Tibial nerve (tissue), 4 donors: ENCODE results near the gene TUBE1. TPM values are rescaled to one million over a fixed set of nuclear protein-coding genes. Genes with fewer than 3 reads are reported as not detected.

Experiments
- DNase-seq, 2 donors: peaks; one replicate each; pipeline ENCODE4 v3.0.0-alpha.2; 2019; ENCODE audit warnings: low spot score in 2 of 2
- H3K27ac ChIP-seq, 4 donors: fragments of 200-600 bp; sonication (generic) in 3 of 4; one replicate each; pipeline ENCODE4 v1.5.1; 2017 to 2019; ENCODE audit warnings: mild to moderate bottlenecking in 1 of 4
- H3K27me3 ChIP-seq, 2 donors: fragments of 200-600 bp; sonication (generic) in 1 of 2; one replicate each; pipeline versions ENCODE4 v1.5.1 to v1.6.0; 2017 to 2019
- H3K36me3 ChIP-seq, 3 donors: fragments of 200-600 bp; sonication (generic); one replicate each; pipeline ENCODE4 v1.5.1; 2018 to 2019
- H3K4me1 ChIP-seq, 4 donors: fragments of 200-600 bp; sonication (generic) in 3 of 4; one replicate each; pipeline ENCODE4 v1.5.1; 2017 to 2019
- H3K4me3 ChIP-seq, 4 donors: fragments of 200-600 bp; sonication (generic) in 3 of 4; one replicate each; pipeline ENCODE4 v1.5.1; 2017 to 2019; ENCODE audit warnings: mild to moderate bottlenecking in 1 of 4, moderate library complexity in 1 of 4
- H3K9me3 ChIP-seq, 4 donors: fragments of 200-600 bp; sonication (generic) in 3 of 4; one replicate each; pipeline ENCODE4 v1.5.1; 2017 to 2019
- CTCF ChIP-seq, 5 experiments: fragments of 200-600 bp in 3 of 5; fragments of 450-650 bp in 2 of 5; sonication (generic) in 3 of 5; IDR thresholded peaks; one replicate each; pipeline ENCODE4 v1.5.1; 2016 to 2019; ENCODE audit warnings: antibody characterized with exemption in 5 of 5, mild to moderate bottlenecking in 3 of 5, moderate library complexity in 2 of 5
- EP300 ChIP-seq, 2 donors: sonication (generic); formaldehyde crosslinking; IDR thresholded peaks; one replicate each; pipeline ENCODE4 v1.6.1; 2017; ENCODE audit warnings: antibody characterized with exemption in 2 of 2, mild to moderate bottlenecking in 1 of 2
- POLR2A ChIP-seq, 2 donors: fragments of 450-650 bp; IDR thresholded peaks; one replicate each; pipeline ENCODE4 v1.6.1; 2017; ENCODE audit warnings: antibody characterized with exemption in 2 of 2, mild to moderate bottlenecking in 2 of 2, moderate library complexity in 2 of 2
- WGBS, 2 donors: methylation state at CpG; one replicate each; pipeline ENCODE4 v1.1.5; 2018; 5-methylcytosine and 5-hydroxymethylcytosine counted together
- total RNA-seq, 4 donors: library from RNA; depleted of rRNA; stranded (reverse); fragments of >200 nt; gene quantifications; one replicate each; pipeline ENCODE4 v1.1.0, GENCODE V29; 2016

Gene TUBE1
- total RNA-seq, 4 donors from 2014 or later, result 47.2 to 64.5 (median 50.7) TPM

- WGBS, 2 donors, result 88 to 90% methylated on average over 4 of the region's 4 CpGs
- no peaks in the 10 kb centered on the region for H3K27me3 ChIP-seq
- DNase-seq, result no peak
- peaks cover 0 to 94% (median 45%) of the 10 kb centered on the region in 4 donors for H3K4me1 ChIP-seq
- no peak overlapping the region for H3K4me3 ChIP-seq
- no peaks in the 10 kb centered on the region for H3K9me3 ChIP-seq
- peak overlapping the region; percentile 65 to 96 (median 86) for H3K27ac ChIP-seq
- no peaks in the 10 kb centered on the region for H3K36me3 ChIP-seq
- TF ChIP-seq POLR2A (IDR thresholded peaks at IDR 0.05), result no peak
- no peak for TF ChIP-seq EP300 (IDR thresholded peaks at IDR 0.05)
- TF ChIP-seq CTCF (IDR thresholded peaks at IDR 0.05), result no peak
These were observed 52.7 kb downstream of the TUBE1 start for GRCh38 chr6:112034616-112034995.

GRCh38 chr6:112033791-112034615 lies 53.3 kb downstream of the TUBE1 start:
- TF ChIP-seq EP300 (IDR thresholded peaks at IDR 0.05) (peak; percentile 21 to 75), CTCF (IDR thresholded peaks at IDR 0.05) (no peak)
- Histone ChIP-seq H3K9me3 (no peaks in the 10 kb centered on the region), H3K27ac (peak overlapping the region; percentile 65 to 96 (median 86)), H3K36me3 (no peaks in the 10 kb centered on the region), H3K4me3 (no peak overlapping the region), H3K27me3 (no peaks in the 10 kb centered on the region), H3K4me1 (peaks cover 0 to 94% (median 41%) of the 10 kb centered on the region in 4 donors)
- 47 to 48% methylated on average over 6 of the region's 6 CpGs for WGBS, 2 donors
- DNase-seq, result no peak

- TF ChIP-seq POLR2A (IDR thresholded peaks at IDR 0.05) (no peak), CTCF (IDR thresholded peaks at IDR 0.05) (no peak), EP300 (IDR thresholded peaks at IDR 0.05) (no peak)
- DNase-seq, result no peak
- 80 to 82% methylated on average over 6 of the region's 6 CpGs for WGBS, 2 donors
- Histone ChIP-seq H3K27me3 (no peaks in the 10 kb centered on the region), H3K9me3 (no peaks in the 10 kb centered on the region), H3K4me1 (peaks cover 0 to 93% (median 33%) of the 10 kb centered on the region in 4 donors), H3K36me3 (no peaks in the 10 kb centered on the region), H3K4me3 (no peak overlapping the region), H3K27ac (peak overlapping the region; percentile 41 to 96 (median 72))
These were observed 54.6 kb downstream of the TUBE1 start for GRCh38 chr6:112032728-112033127.

- Histone ChIP-seq H3K4me3 (no peak overlapping the region), H3K36me3 (no peaks in the 10 kb centered on the region), H3K27me3 (no peaks in the 10 kb centered on the region), H3K4me1 (peaks cover 0 to 86% (median 33%) of the 10 kb centered on the region in 4 donors), H3K9me3 (no peaks in the 10 kb centered on the region), H3K27ac (peak overlapping the region in 3 of 4 donors; percentile 53 to 96 (median 91))
- WGBS, 2 donors, result 89 to 90% methylated on average over 6 of the region's 6 CpGs
- DNase-seq, result no peak
- TF ChIP-seq POLR2A (IDR thresholded peaks at IDR 0.05), result no peak
- TF ChIP-seq CTCF (IDR thresholded peaks at IDR 0.05), result no peak
- no peak for TF ChIP-seq EP300 (IDR thresholded peaks at IDR 0.05)
These were observed 55.3 kb downstream of the TUBE1 start for GRCh38 chr6:112031960-112032359.

- H3K4me1 ChIP-seq, result peaks cover 0 to 80% (median 33%) of the 10 kb centered on the region in 4 donors
- TF ChIP-seq EP300 (IDR thresholded peaks at IDR 0.05), result peak in 1 of 2 donors; percentile 53
- TF ChIP-seq CTCF (IDR thresholded peaks at IDR 0.05), result no peak
- H3K27me3 ChIP-seq, result no peaks in the 10 kb centered on the region
- no peaks in the 10 kb centered on the region for H3K9me3 ChIP-seq
- H3K27ac ChIP-seq, result peak overlapping the region; percentile 53 to 96 (median 78)
- no peak overlapping the region for H3K4me3 ChIP-seq
- DNase-seq, result no peak
- H3K36me3 ChIP-seq, result no peaks in the 10 kb centered on the region
- 15 to 17% methylated on average over 3 of the region's 3 CpGs for WGBS, 2 donors
These were observed 56.2 kb downstream of the TUBE1 start for GRCh38 chr6:112030961-112031660.
